Astrocyte (in vitro differentiated cells and primary cell): Measurements from ENCODE around the gene GNB1L. TPM values are rescaled to one million over a fixed set of nuclear protein-coding genes. Genes with fewer than 3 reads are reported as not detected.
A peak's percentile ranks its signal among the peaks of the same experiment; 100 is the strongest.
"Not testable (repeated sequence)": the region's sequence is repeated elsewhere in the genome, so short reads cannot be mapped to it uniquely, and the experiment has no call there.

Experiments
- DNase-seq: peaks from one replicate; pipeline ENCODE4 v3.0.0-alpha.2; 2010; ENCODE audit warnings: low read depth
- FAIRE-seq: peaks from 2 replicates; lab custom pipeline; 2011; peaks lifted over from hg19 to GRCh38; lab: Jason Lieb, UNC
- H2AFZ ChIP-seq: 2 replicates; pipeline ENCODE4 v1.6.0; 2012; ENCODE audit warnings: low read depth, low read length, inconsistent platforms
- H3K27ac ChIP-seq: 2 replicates; pipeline ENCODE4 v1.5.1; 2011; ENCODE audit warnings: low read depth, low read length, inconsistent platforms
- H3K27me3 ChIP-seq: 2 replicates; pipeline ENCODE4 v1.6.0; 2011; ENCODE audit warnings: low read length, inconsistent platforms; ENCODE audit not compliant: insufficient read depth
- H3K36me3 ChIP-seq: 2 replicates; pipeline ENCODE4 v1.5.1; 2011; ENCODE audit warnings: low read length, inconsistent platforms; ENCODE audit not compliant: insufficient read depth
- H3K4me1 ChIP-seq: 2 replicates; pipeline ENCODE4 v1.5.1; 2011; ENCODE audit warnings: low read length, inconsistent platforms; ENCODE audit not compliant: insufficient read depth
- H3K4me2 ChIP-seq: 2 replicates; pipeline ENCODE4 v1.6.0; 2012; ENCODE audit warnings: low read length, inconsistent platforms
- H3K4me3 ChIP-seq: 2 replicates; pipeline ENCODE4 v1.5.1; 2011; ENCODE audit warnings: low read depth, mild to moderate bottlenecking, low read length, inconsistent platforms; ENCODE audit not compliant: insufficient read depth
- H3K79me2 ChIP-seq: 2 replicates; pipeline ENCODE4 v1.6.0; 2012; ENCODE audit warnings: mild to moderate bottlenecking, low read length, inconsistent platforms; ENCODE audit not compliant: insufficient read depth
- H3K9ac ChIP-seq: 2 replicates; pipeline ENCODE4 v1.6.0; 2012; ENCODE audit warnings: mild to moderate bottlenecking, low read length, inconsistent platforms
- H3K9me3 ChIP-seq: 2 replicates; pipeline ENCODE4 v1.5.1; 2012; ENCODE audit warnings: low read depth, mild to moderate bottlenecking, low read length, inconsistent platforms; ENCODE audit not compliant: insufficient read depth
- H4K20me1 ChIP-seq: 2 replicates; pipeline ENCODE4 v1.6.0; 2012; ENCODE audit warnings: low read length, inconsistent platforms; ENCODE audit not compliant: insufficient read depth
- H3K27ac Mint-ChIP-seq: one replicate; pipeline ENCODE4 v1.8.0; 2021; ENCODE audit warnings: mild to moderate bottlenecking, mixed read lengths; ENCODE audit not compliant: unreplicated experiment
- H3K27me3 Mint-ChIP-seq: one replicate; pipeline ENCODE4 v1.8.0; 2021; ENCODE audit warnings: low read depth, mixed read lengths; ENCODE audit not compliant: unreplicated experiment
- H3K36me3 Mint-ChIP-seq: one replicate; pipeline ENCODE4 v1.8.0; 2021; ENCODE audit warnings: low read depth, mixed read lengths; ENCODE audit not compliant: unreplicated experiment
- H3K4me1 Mint-ChIP-seq: one replicate; pipeline ENCODE4 v1.8.0; 2021; ENCODE audit warnings: low read depth, mixed read lengths; ENCODE audit not compliant: unreplicated experiment
- H3K4me3 Mint-ChIP-seq: one replicate; pipeline ENCODE4 v1.8.0; 2021; ENCODE audit warnings: mild to moderate bottlenecking, moderate library complexity, mixed read lengths; ENCODE audit not compliant: unreplicated experiment
- H3K9me3 Mint-ChIP-seq: one replicate; pipeline ENCODE4 v1.8.0; 2021; ENCODE audit warnings: mild to moderate bottlenecking, mixed read lengths; ENCODE audit not compliant: unreplicated experiment
- EZH2 ChIP-seq: IDR thresholded peaks from 2 replicates; pipeline ENCODE4 v1.6.1; 2012; ENCODE audit warnings: mild to moderate bottlenecking, low read length, inconsistent platforms; ENCODE audit not compliant: insufficient read depth
- total RNA-seq: library from RNA; stranded (reverse); gene quantifications from 2 replicates; pipeline ENCODE4 v1.2.1, GENCODE V29; 2021
- TF ChIP-seq, protein P1 (sequence below): IDR thresholded peaks from 2 replicates; pipeline ENCODE4 v1.5.1; 2011; ENCODE audit warnings: low read depth, mild to moderate bottlenecking, inconsistent platforms, low read length, moderate library complexity; ENCODE audit not compliant: insufficient read depth

The GNB1L gene
- total RNA-seq, 1 donor from 2014 or later, result 14.3 TPM

DNA sequence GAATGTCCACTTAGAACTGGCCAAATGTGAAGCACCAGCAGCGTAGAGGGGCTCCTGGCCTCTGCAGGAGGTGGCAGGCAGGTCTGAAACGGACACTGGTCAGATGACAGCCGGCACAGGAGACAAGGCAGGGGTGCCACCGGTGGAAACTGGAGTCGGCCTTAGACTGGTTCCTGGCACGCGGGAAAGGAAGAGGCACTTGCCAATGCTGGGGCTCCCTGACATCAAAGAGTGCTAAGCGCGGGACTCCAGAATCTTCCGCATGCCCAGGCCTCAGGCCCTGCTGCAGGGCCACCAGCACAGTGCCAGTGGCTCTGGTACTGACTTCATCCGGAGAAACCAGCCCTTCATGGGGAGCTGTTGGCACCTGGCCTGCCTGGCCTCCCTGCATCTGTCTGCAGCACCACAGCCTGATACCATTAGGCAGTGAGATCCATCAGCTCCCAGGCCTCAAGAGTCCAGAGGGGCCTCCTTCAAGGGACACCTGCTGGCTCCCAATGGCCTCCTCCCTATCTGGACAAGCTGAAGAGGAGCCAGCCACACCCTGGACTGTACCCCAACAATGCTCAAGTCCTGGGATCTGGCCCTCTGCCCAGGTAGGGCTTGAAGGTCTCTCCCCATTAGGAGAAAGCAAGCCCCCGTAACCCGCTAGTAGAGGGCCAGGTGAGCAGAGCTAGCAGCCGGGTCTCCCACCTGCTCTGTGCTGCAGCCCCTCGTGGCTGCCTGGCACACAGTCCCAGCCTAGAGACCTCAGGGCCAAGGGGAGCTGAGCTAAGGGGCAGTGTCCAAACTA is 29.7 kb upstream of the GNB1L start:
- Histone ChIP-seq H3K36me3 (no peaks in the 10 kb centered on the region), H2AFZ (no peak overlapping the region), H4K20me1 (no peaks in the 10 kb centered on the region), H3K9ac (no peak overlapping the region), H3K27me3 (no peaks in the 10 kb centered on the region), H3K9me3 (no peaks in the 10 kb centered on the region), H3K4me2 (no peak overlapping the region), H3K27ac (no peak overlapping the region), H3K4me1 (peaks cover 37% of the 10 kb centered on the region), H3K79me2 (peaks cover 9% of the 10 kb centered on the region), H3K4me3 (no peak overlapping the region)
- H3K36me3 Mint-ChIP-seq, result peaks cover 1% of the 10 kb centered on the region
- FAIRE-seq (no peak), DNase-seq (no peak)
- no peak overlapping the region for H3K4me3 Mint-ChIP-seq
- peaks cover 27% of the 10 kb centered on the region for H3K4me1 Mint-ChIP-seq
- no peaks in the 10 kb centered on the region for H3K9me3 Mint-ChIP-seq
- no peak overlapping the region for H3K27ac Mint-ChIP-seq
- no peaks in the 10 kb centered on the region for H3K27me3 Mint-ChIP-seq
- no peak for TF ChIP-seq EZH2
- TF ChIP-seq, protein P1, sequence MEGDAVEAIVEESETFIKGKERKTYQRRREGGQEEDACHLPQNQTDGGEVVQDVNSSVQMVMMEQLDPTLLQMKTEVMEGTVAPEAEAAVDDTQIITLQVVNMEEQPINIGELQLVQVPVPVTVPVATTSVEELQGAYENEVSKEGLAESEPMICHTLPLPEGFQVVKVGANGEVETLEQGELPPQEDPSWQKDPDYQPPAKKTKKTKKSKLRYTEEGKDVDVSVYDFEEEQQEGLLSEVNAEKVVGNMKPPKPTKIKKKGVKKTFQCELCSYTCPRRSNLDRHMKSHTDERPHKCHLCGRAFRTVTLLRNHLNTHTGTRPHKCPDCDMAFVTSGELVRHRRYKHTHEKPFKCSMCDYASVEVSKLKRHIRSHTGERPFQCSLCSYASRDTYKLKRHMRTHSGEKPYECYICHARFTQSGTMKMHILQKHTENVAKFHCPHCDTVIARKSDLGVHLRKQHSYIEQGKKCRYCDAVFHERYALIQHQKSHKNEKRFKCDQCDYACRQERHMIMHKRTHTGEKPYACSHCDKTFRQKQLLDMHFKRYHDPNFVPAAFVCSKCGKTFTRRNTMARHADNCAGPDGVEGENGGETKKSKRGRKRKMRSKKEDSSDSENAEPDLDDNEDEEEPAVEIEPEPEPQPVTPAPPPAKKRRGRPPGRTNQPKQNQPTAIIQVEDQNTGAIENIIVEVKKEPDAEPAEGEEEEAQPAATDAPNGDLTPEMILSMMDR, result no peak

DNA sequence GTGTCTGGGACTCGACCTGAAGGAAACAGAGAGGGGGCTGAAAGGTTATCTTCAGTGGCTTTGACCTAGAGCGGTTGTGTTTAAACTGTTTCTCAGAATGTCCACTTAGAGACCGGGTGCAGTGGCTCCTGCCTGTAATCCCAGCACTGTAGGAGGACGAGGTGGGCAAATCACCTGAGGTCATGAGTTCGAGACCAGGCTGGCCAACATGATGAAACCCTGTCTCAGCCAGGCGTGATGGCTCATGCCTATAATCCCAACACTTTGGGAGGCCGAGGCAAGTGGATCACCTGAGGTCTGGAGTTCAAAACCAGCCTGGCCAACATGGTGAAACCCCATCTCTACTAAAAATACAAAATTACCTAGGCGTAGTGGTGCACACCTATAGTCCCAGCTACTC is 28.8 kb upstream of the GNB1L start:
- H4K20me1 ChIP-seq, FAIRE-seq, H3K36me3 ChIP-seq, H3K27ac ChIP-seq, H3K4me3 Mint-ChIP-seq, H3K4me2 ChIP-seq, H3K27me3 Mint-ChIP-seq, H3K79me2 ChIP-seq, H3K9me3 Mint-ChIP-seq, H3K4me3 ChIP-seq, H3K9me3 ChIP-seq, H3K9ac ChIP-seq, H3K36me3 Mint-ChIP-seq, H3K27ac Mint-ChIP-seq, H2AFZ ChIP-seq, DNase-seq, H3K27me3 ChIP-seq: not testable (repeated sequence)
- peaks cover 37% of the 10 kb centered on the region for H3K4me1 ChIP-seq
- peaks cover 31% of the 10 kb centered on the region for H3K4me1 Mint-ChIP-seq

DNA sequence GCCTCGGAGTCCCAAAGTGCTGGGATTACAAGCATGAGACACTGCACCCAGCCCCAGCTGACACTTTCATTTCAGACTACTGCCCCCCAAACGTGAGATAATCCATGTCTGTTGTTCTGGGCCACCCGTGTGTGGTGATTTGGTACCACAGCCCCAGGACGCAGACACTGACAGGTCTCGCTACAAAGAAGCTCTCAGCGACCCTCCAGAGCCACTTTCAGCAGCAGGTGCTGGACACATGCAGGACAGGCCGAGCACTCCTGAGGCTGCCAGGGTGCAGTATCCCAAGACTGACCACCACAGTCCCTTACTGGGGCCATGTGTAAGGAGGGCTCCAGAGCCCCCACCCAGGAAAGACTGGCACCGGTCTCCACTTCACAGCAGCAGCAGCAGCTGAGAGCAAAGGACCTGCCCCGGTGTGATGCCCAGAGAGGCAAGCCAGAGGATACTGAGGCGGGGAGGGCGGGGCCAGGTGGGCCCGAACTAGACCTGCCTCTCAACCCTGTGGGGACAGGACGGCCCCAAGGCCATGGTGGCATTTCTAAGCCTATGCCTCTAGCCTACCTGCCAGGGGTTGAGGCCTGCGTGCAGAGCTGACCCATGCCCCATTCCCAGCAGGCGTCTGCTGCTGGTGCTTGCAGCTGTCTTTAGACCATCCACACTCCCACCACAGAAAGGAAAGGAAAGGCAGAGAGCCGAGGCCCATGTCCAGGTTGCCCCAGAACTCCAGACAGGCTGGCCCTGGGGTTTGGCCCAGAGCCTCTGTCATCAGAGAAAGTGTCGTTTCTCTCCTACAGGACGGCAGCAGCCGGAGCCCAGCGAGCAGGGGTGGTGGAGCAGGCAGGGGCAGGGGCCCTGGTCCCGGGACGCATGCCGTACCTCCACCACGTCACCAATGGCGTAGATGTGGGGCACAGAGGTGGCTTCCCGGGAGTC is 28.0 kb upstream of the GNB1L start:
- peaks cover 9% of the 10 kb centered on the region for H3K79me2 ChIP-seq
- peak overlapping the region; percentile 86 for H3K27ac ChIP-seq
- peaks cover 34% of the 10 kb centered on the region for H3K4me1 Mint-ChIP-seq
- no peak overlapping the region for H3K4me3 Mint-ChIP-seq
- peaks cover 42% of the 10 kb centered on the region for H3K4me1 ChIP-seq
- H3K4me3 ChIP-seq, result no peak overlapping the region
- peak overlapping the region; percentile 100 for H3K27ac Mint-ChIP-seq
- H3K4me2 ChIP-seq, result peak overlapping the region; percentile 82
- no peaks in the 10 kb centered on the region for H3K36me3 ChIP-seq
- no peaks in the 10 kb centered on the region for H4K20me1 ChIP-seq
- H3K27me3 ChIP-seq, result no peaks in the 10 kb centered on the region
- no peak overlapping the region for H2AFZ ChIP-seq
- peak overlapping the region; percentile 70 for H3K9ac ChIP-seq
- no peaks in the 10 kb centered on the region for H3K9me3 Mint-ChIP-seq
- peaks cover 1% of the 10 kb centered on the region for H3K36me3 Mint-ChIP-seq
- DNase-seq (no peak), FAIRE-seq (no peak)
- H3K9me3 ChIP-seq, result no peaks in the 10 kb centered on the region
- H3K27me3 Mint-ChIP-seq, result no peaks in the 10 kb centered on the region
- TF ChIP-seq, protein P1, result no peak
- no peak for TF ChIP-seq EZH2
